ENCODE results near the gene PCNX1. TPM values are rescaled to one million over a fixed set of nuclear protein-coding genes. Genes with fewer than 3 reads are reported as not detected.

The PCNX1 gene
- total and polyA plus RNA-seq, 4 donors, result 5.7 to 41.2 (median 18.2) TPM

DNA sequence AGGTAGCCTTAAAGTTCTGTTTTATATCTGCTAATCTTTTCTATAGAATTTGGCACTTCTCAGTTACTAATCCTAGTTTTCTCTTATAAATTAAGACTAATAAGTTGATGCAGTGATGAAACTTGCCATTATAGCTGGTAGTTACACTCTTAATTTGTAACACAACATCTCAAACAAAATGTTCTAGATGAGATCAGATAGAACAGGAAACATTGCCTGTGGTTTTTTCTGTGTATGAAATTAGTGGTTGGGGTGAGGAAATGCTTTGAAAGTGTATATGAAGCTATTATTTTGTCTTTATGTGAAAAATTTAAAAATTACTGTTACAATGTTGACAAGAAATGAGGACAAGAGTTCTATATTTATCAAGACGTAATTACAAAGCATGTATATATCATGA is 91.9 kb downstream of the PCNX1 start (continued):
- TF ChIP-seq, protein P1, sequence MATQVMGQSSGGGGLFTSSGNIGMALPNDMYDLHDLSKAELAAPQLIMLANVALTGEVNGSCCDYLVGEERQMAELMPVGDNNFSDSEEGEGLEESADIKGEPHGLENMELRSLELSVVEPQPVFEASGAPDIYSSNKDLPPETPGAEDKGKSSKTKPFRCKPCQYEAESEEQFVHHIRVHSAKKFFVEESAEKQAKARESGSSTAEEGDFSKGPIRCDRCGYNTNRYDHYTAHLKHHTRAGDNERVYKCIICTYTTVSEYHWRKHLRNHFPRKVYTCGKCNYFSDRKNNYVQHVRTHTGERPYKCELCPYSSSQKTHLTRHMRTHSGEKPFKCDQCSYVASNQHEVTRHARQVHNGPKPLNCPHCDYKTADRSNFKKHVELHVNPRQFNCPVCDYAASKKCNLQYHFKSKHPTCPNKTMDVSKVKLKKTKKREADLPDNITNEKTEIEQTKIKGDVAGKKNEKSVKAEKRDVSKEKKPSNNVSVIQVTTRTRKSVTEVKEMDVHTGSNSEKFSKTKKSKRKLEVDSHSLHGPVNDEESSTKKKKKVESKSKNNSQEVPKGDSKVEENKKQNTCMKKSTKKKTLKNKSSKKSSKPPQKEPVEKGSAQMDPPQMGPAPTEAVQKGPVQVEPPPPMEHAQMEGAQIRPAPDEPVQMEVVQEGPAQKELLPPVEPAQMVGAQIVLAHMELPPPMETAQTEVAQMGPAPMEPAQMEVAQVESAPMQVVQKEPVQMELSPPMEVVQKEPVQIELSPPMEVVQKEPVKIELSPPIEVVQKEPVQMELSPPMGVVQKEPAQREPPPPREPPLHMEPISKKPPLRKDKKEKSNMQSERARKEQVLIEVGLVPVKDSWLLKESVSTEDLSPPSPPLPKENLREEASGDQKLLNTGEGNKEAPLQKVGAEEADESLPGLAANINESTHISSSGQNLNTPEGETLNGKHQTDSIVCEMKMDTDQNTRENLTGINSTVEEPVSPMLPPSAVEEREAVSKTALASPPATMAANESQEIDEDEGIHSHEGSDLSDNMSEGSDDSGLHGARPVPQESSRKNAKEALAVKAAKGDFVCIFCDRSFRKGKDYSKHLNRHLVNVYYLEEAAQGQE (IDR thresholded peaks at IDR 0.05), result no peak
- TF ChIP-seq, protein P2, sequence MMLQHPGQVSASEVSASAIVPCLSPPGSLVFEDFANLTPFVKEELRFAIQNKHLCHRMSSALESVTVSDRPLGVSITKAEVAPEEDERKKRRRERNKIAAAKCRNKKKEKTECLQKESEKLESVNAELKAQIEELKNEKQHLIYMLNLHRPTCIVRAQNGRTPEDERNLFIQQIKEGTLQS (IDR thresholded peaks at IDR 0.05), result no peak
- no peak for TF ChIP-seq EGR1 (IDR thresholded peaks at IDR 0.05; ENCODE audit: low read depth in 2 of 2)
- TF ChIP-seq JUND (IDR thresholded peaks at IDR 0.05), result no peak
- no peak for TF ChIP-seq HNF4G (IDR thresholded peaks at IDR 0.05)
- no peak for TF ChIP-seq RXRA (IDR thresholded peaks at IDR 0.05)
- TF ChIP-seq SP1 (IDR thresholded peaks at IDR 0.05), result no peak

DNA sequence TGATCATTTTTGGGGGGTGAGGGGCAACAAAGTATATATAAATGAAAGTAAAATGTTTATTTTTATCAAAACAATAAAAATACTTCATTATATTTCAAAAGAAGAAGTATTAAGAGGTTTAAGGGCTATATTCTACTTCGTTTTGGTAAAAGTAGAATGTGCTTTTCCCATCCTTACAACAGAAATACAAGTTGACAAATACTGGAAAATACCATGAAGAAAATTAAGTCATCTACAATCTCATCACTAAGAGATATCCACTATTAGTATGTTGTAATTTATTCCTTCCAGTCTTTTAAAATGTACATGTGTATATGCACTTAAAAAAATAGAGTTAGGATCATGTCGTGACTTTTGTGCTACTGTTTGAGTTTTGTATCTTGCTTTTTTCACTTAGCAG is 92.8 kb downstream of the PCNX1 start:
- H3K9me3 ChIP-seq (ENCODE audit: control insufficient read depth in 4 of 4, low read length in 3 of 4), result no peaks in the 10 kb centered on the region
- H3K27ac ChIP-seq (ENCODE audit: low read depth in 1 of 2, low read length in 2 of 2), result no peak overlapping the region
- no peak overlapping the region for H3K9ac ChIP-seq (ENCODE audit: low read depth in 1 of 2, low read length in 2 of 2)
- H3K27me3 ChIP-seq (ENCODE audit: control insufficient read depth in 4 of 4, insufficient read depth in 4 of 4, low read length in 3 of 4), result no peaks in the 10 kb centered on the region
- H3K4me3 ChIP-seq (ENCODE audit: low read depth in 1 of 3, low read length in 3 of 3), result no peak overlapping the region
- TF ChIP-seq, protein P3, sequence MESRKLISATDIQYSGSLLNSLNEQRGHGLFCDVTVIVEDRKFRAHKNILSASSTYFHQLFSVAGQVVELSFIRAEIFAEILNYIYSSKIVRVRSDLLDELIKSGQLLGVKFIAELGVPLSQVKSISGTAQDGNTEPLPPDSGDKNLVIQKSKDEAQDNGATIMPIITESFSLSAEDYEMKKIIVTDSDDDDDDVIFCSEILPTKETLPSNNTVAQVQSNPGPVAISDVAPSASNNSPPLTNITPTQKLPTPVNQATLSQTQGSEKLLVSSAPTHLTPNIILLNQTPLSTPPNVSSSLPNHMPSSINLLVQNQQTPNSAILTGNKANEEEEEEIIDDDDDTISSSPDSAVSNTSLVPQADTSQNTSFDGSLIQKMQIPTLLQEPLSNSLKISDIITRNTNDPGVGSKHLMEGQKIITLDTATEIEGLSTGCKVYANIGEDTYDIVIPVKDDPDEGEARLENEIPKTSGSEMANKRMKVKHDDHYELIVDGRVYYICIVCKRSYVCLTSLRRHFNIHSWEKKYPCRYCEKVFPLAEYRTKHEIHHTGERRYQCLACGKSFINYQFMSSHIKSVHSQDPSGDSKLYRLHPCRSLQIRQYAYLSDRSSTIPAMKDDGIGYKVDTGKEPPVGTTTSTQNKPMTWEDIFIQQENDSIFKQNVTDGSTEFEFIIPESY (IDR thresholded peaks at IDR 0.05), result no peak
- TF ChIP-seq, protein P2 (IDR thresholded peaks at IDR 0.05), result no peak
- TF ChIP-seq EGR1 (IDR thresholded peaks at IDR 0.05; ENCODE audit: low read depth in 2 of 2), result no peak
- TF ChIP-seq TAF1 (conservative IDR thresholded peaks at IDR 0.05), result no peak
- no peak for TF ChIP-seq FOXA2 (IDR thresholded peaks at IDR 0.05)
- no peak for TF ChIP-seq HNF4G (IDR thresholded peaks at IDR 0.05)
- no peak for TF ChIP-seq NR2F2 (IDR thresholded peaks at IDR 0.05)
- no peak for TF ChIP-seq SP1 (IDR thresholded peaks at IDR 0.05)
- TF ChIP-seq YY1 (IDR thresholded peaks at IDR 0.05), result no peak
- TF ChIP-seq, protein P1 (IDR thresholded peaks at IDR 0.05), result no peak
- TF ChIP-seq HNF4A (conservative IDR thresholded peaks at IDR 0.05), result no peak
- TF ChIP-seq GABPA (IDR thresholded peaks at IDR 0.05 in 1 of 2, conservative IDR thresholded peaks at IDR 0.05 in 1 of 2), result no peak
- TF ChIP-seq, protein P4, sequence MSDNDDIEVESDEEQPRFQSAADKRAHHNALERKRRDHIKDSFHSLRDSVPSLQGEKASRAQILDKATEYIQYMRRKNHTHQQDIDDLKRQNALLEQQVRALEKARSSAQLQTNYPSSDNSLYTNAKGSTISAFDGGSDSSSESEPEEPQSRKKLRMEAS (IDR thresholded peaks at IDR 0.05), result no peak
- TF ChIP-seq RAD21 (IDR thresholded peaks at IDR 0.05), result no peak
- TF ChIP-seq JUND (IDR thresholded peaks at IDR 0.05), result no peak
- TF ChIP-seq, protein P5, sequence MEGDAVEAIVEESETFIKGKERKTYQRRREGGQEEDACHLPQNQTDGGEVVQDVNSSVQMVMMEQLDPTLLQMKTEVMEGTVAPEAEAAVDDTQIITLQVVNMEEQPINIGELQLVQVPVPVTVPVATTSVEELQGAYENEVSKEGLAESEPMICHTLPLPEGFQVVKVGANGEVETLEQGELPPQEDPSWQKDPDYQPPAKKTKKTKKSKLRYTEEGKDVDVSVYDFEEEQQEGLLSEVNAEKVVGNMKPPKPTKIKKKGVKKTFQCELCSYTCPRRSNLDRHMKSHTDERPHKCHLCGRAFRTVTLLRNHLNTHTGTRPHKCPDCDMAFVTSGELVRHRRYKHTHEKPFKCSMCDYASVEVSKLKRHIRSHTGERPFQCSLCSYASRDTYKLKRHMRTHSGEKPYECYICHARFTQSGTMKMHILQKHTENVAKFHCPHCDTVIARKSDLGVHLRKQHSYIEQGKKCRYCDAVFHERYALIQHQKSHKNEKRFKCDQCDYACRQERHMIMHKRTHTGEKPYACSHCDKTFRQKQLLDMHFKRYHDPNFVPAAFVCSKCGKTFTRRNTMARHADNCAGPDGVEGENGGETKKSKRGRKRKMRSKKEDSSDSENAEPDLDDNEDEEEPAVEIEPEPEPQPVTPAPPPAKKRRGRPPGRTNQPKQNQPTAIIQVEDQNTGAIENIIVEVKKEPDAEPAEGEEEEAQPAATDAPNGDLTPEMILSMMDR (IDR thresholded peaks at IDR 0.05; ENCODE audit: low read depth, low read length, missing input control), result no peak
- TF ChIP-seq RXRA (IDR thresholded peaks at IDR 0.05), result no peak
- no peaks in the 10 kb centered on the region for H3K4me1 ChIP-seq (ENCODE audit: control insufficient read depth in 4 of 4, insufficient read depth in 4 of 4, low read length in 3 of 4)
- 92% methylated on average over 2 of the region's 2 CpGs for WGBS
- DNase-seq (ENCODE audit: low spot score), result no peak
- H3K36me3 ChIP-seq (ENCODE audit: control insufficient read depth in 4 of 4, insufficient read depth in 3 of 4, low read depth in 1 of 4, low read length in 3 of 4), result peaks cover 0 to 11% (median 9%) of the 10 kb centered on the region in 4 donors

Data from liver (tissue), 9 donors.